Measurements from ENCODE around the gene PIGW. TPM values are rescaled to one million over a fixed set of nuclear protein-coding genes. Genes with fewer than 3 reads are reported as not detected.

The PIGW gene
- total and polyA plus RNA-seq, 2 of the 8 experiments (the other 6 are each of a cell fraction or from before 2014, with no cell fraction given), result 12.1 to 28.9 TPM

GRCh38 chr17:36578671-36579070 lies 43.9 kb downstream of the PIGW start:
- no peak for FAIRE-seq
- H3K27me3 ChIP-seq (replicated peaks in 1 of 4; ENCODE audit: control insufficient read depth in 3 of 4, extremely low read depth in 1 of 4, insufficient read depth in 3 of 4, low read length in 3 of 4), result no peaks in the 10 kb centered on the region
- H3K14ac ChIP-seq (ENCODE audit: insufficient read length), result no peak overlapping the region
- TF ChIP-seq EZH2 (IDR thresholded peaks at IDR 0.05; ENCODE audit: low read depth, low read length, severe bottlenecking), result no peak
- no peak for TF ChIP-seq ATF3 (IDR thresholded peaks at IDR 0.05; ENCODE audit: insufficient read depth, low read depth, low read length)
- TF ChIP-seq HDAC2 (IDR thresholded peaks at IDR 0.05; ENCODE audit: borderline replicate concordance in 1 of 2, low read depth in 2 of 2, low read length in 2 of 2), result no peak
- no peak for TF ChIP-seq JUND (IDR thresholded peaks at IDR 0.05; ENCODE audit: low read length)
- TF ChIP-seq ZNF274 (IDR thresholded peaks at IDR 0.05; ENCODE audit: borderline replicate concordance, extremely low read depth, low read length), result no peak
- TF ChIP-seq RNF2 (IDR thresholded peaks at IDR 0.05; ENCODE audit: borderline replicate concordance, low read depth, low read length, missing control alignments, poor library complexity, severe bottlenecking), result no peak
- no peak for TF ChIP-seq E2F6 (IDR thresholded peaks at IDR 0.05)
- TF ChIP-seq YY1 (IDR thresholded peaks at IDR 0.05; ENCODE audit: low read depth, low read length), result no peak
- no peak for TF ChIP-seq ASH2L (IDR thresholded peaks at IDR 0.05; ENCODE audit: low read length)
- no peak for TF ChIP-seq EP300 (IDR thresholded peaks at IDR 0.05; ENCODE audit: borderline replicate concordance in 1 of 2, low read depth in 2 of 2, low read length in 2 of 2)
- TF ChIP-seq SIRT6 (IDR thresholded peaks at IDR 0.05; ENCODE audit: low read length), result no peak
- no peaks in the 10 kb centered on the region for H3K4me1 ChIP-seq (replicated peaks in 1 of 4; ENCODE audit: control insufficient read depth in 3 of 4, insufficient read depth in 4 of 4, low read length in 3 of 4)
- no peak overlapping the region for H2BK120ac ChIP-seq (replicated peaks; ENCODE audit: low read depth, low read length)
- no peak overlapping the region for H2BK20ac ChIP-seq (ENCODE audit: low read length)
- no peak overlapping the region for H2AFZ ChIP-seq (ENCODE audit: low read length)
- no peak overlapping the region for H3K56ac ChIP-seq (replicated peaks; ENCODE audit: insufficient read length, low read depth, low read length)
- H3K23me2 ChIP-seq (ENCODE audit: low read depth, low read length), result no peaks in the 10 kb centered on the region
- H3K9ac ChIP-seq (replicated peaks in 1 of 4; ENCODE audit: extremely low read depth in 1 of 4, low read depth in 3 of 4, low read length in 3 of 4), result no peak overlapping the region
- H3K9me3 ChIP-seq (ENCODE audit: insufficient read depth in 2 of 2, low read depth in 1 of 2, low read length in 1 of 2), result no peaks in the 10 kb centered on the region
- H3K4ac ChIP-seq (replicated peaks; ENCODE audit: insufficient read length, low read depth, low read length), result no peak overlapping the region
- H3K4me2 ChIP-seq (ENCODE audit: insufficient read depth in 1 of 2, low read depth in 2 of 2, low read length in 2 of 2), result no peak overlapping the region
- H3K27ac ChIP-seq (ENCODE audit: low read depth, low read length), result no peak overlapping the region
- H3K23ac ChIP-seq (ENCODE audit: insufficient read length), result no peak overlapping the region
- ChIA-PET POLR2A (ENCODE audit: partially characterized antibody) (interaction anchor here (0.8 to 1.4 kb wide), 3 partner anchors 23 to 43 kb away, joined by 3 read pairs; partner anchors contain the start of gene MRM1), CTCF (ENCODE audit: partially characterized antibody) (interaction anchor here (0.9 to 1.1 kb wide), 2 partner anchors 23 to 24 kb away, joined by 3 to 5 read pairs; partner anchors contain the start of gene MRM1)
- no peaks in the 10 kb centered on the region; a peak in 1 of 4 replicates for H3K79me2 ChIP-seq (ENCODE audit: control insufficient read depth in 1 of 2, insufficient read depth in 2 of 2, low read length in 2 of 2)
- peaks cover 0 to 2% of the 10 kb centered on the region in 2 experiments for H4K20me1 ChIP-seq (replicated peaks in 1 of 2; ENCODE audit: control insufficient read depth in 1 of 2, insufficient read depth in 2 of 2, low read length in 2 of 2)
- H3K18ac ChIP-seq (ENCODE audit: extremely low read depth, low read length), result no peak overlapping the region
- H3K4me3 ChIP-seq (ENCODE audit: extremely low read depth in 1 of 4, insufficient read depth in 2 of 4, low read depth in 3 of 4, low read length in 4 of 4), result no peak overlapping the region
- H2BK12ac ChIP-seq (ENCODE audit: low read depth, low read length), result no peak overlapping the region
- DNase-seq (ENCODE audit: low read depth in 1 of 2, low spot score in 2 of 2), result no peak
- 98% methylated on average over 2 of the region's 2 CpGs; no CpG with 5 or more reads in 1 of the 2 experiments for whole genome bisulfite sequencing, 2 experiments (ENCODE audit: extremely low coverage in 1 of 2, insufficient coverage in 1 of 2, insufficient read length in 1 of 2, insufficient replicate concordance in 2 of 2, low coverage in 1 of 2, low lambda C conversion rate in 2 of 2, missing lambda C conversion rate in 1 of 2)
- no peak overlapping the region for H2BK5ac ChIP-seq (ENCODE audit: low read depth, low read length)
- no peak overlapping the region for H4K5ac ChIP-seq (ENCODE audit: insufficient read length, low read depth, low read length)
- peaks cover 2% of the 10 kb centered on the region for H3K79me1 ChIP-seq (ENCODE audit: low read depth, low read length)
- H4K8ac ChIP-seq (ENCODE audit: extremely low read depth, insufficient read depth, low read length), result no peak overlapping the region
- H2AK5ac ChIP-seq (ENCODE audit: low read depth, low read length), result no peak overlapping the region
- peaks cover 0 to 41% (median 23%) of the 10 kb centered on the region in 4 experiments; a peak in 7 of 8 replicates for H3K36me3 ChIP-seq (ENCODE audit: control insufficient read depth in 2 of 4, insufficient read depth in 4 of 4, low read length in 3 of 4)
- H4K91ac ChIP-seq (replicated peaks; ENCODE audit: insufficient read length, low read length), result no peak overlapping the region
- no peak overlapping the region for H2BK15ac ChIP-seq (ENCODE audit: low read length)

Data from H1 (cell line).